Breast epithelium (tissue), 3 donors: ENCODE results near the gene PPP1R3A.

ENCODE experiments used
- CTCF ChIP-seq, 3 donors: fragments of 450-650 bp; IDR thresholded peaks; one replicate each; pipeline ENCODE4 v1.5.1; 2016 to 2017; ENCODE audit warnings: antibody characterized with exemption in 3 of 3, mild to moderate bottlenecking in 3 of 3, moderate library complexity in 3 of 3
- POLR2A ChIP-seq: fragments of 450-650 bp; IDR thresholded peaks from one replicate; pipeline ENCODE4 v1.6.1; 2016; ENCODE audit warnings: antibody characterized with exemption, mild to moderate bottlenecking, moderate library complexity
- POLR2AphosphoS5 ChIP-seq, 3 donors: sonication (generic); formaldehyde crosslinking; IDR thresholded peaks; one replicate each; pipeline ENCODE4 v1.6.1; 2017; ENCODE audit warnings: antibody characterized with exemption in 3 of 3

- TF ChIP-seq CTCF (IDR thresholded peaks at IDR 0.05) (no peak), POLR2AphosphoS5 (IDR thresholded peaks at IDR 0.05) (no peak), POLR2A (no peak)
These were observed 28.3 kb downstream of the PPP1R3A start for GRCh38 chr7:113890331-113891030.
